Neuronal stem cell (in vitro differentiated cells): ENCODE measurements around the gene PTGES.

ENCODE experiments used
- DNase-seq: peaks from one replicate; pipeline ENCODE4 v3.0.0-alpha.2; 2013; ENCODE audit warnings: low spot score
- H2AFZ ChIP-seq: one replicate; pipeline ENCODE4 v1.6.1; 2013; ENCODE audit warnings: mild to moderate bottlenecking, low read length, inconsistent platforms
- H2AK5ac ChIP-seq: 2 replicates; pipeline ENCODE4 v1.6.1; 2013; ENCODE audit warnings: low read depth, mild to moderate bottlenecking, inconsistent platforms, low read length, moderate library complexity, mixed read lengths
- H2BK120ac ChIP-seq: 2 replicates; pipeline ENCODE4 v1.6.1; 2013; ENCODE audit warnings: low read depth, mild to moderate bottlenecking, inconsistent platforms, low read length, moderate library complexity, mixed read lengths
- H2BK12ac ChIP-seq: one replicate; pipeline ENCODE4 v1.6.1; 2013; ENCODE audit warnings: low read length, inconsistent platforms
- H2BK15ac ChIP-seq: 2 replicates; pipeline ENCODE4 v1.6.1; 2013; ENCODE audit warnings: mild to moderate bottlenecking, low read length, inconsistent platforms, mixed read lengths
- H2BK5ac ChIP-seq: one replicate; pipeline ENCODE4 v1.6.1; 2013; ENCODE audit warnings: inconsistent platforms, mild to moderate bottlenecking, low read length, moderate library complexity
- H3K14ac ChIP-seq: one replicate; pipeline ENCODE4 v1.6.1; 2013; ENCODE audit warnings: low read length, inconsistent platforms
- H3K18ac ChIP-seq: 2 replicates; pipeline ENCODE4 v1.6.1; 2013; ENCODE audit warnings: low read length, inconsistent platforms
- H3K23ac ChIP-seq: 2 replicates; pipeline ENCODE4 v1.6.1; 2013; ENCODE audit warnings: low read depth, mild to moderate bottlenecking, mixed read lengths, low read length, inconsistent platforms; ENCODE audit not compliant: poor library complexity
- H3K27ac ChIP-seq: replicated peaks from 3 replicates; pipeline ENCODE4 v1.5.1; 2013; ENCODE audit warnings: low read length, inconsistent platforms
- H3K27me3 ChIP-seq, 3 experiments: 2 replicates each; pipeline ENCODE4 v1.6.1; 2013; ENCODE audit warnings: low read length in 3 of 3, mild to moderate bottlenecking in 2 of 3, inconsistent platforms in 1 of 3, low read depth in 1 of 3, mixed read lengths in 1 of 3, moderate library complexity in 1 of 3; ENCODE audit not compliant: control insufficient read depth in 3 of 3, insufficient read depth in 3 of 3
- H3K36me3 ChIP-seq, 2 donors: replicated peaks in 1 of 2; 2 replicates each; pipeline ENCODE4 v1.6.1; 2013; ENCODE audit warnings: low read length in 2 of 2; ENCODE audit not compliant: control insufficient read depth in 2 of 2, insufficient read depth in 2 of 2
- H3K4ac ChIP-seq: 2 replicates; pipeline ENCODE4 v1.6.1; 2013; ENCODE audit warnings: inconsistent platforms, mild to moderate bottlenecking, low read length, moderate library complexity
- H3K4me1 ChIP-seq, 2 donors: 1 replicate in 1 of 2; 2 replicates in 1 of 2; pipeline ENCODE4 v1.6.1; 2013; ENCODE audit warnings: low read length in 2 of 2, low read depth in 1 of 2; ENCODE audit not compliant: control insufficient read depth in 2 of 2, insufficient read depth in 1 of 2
- H3K4me2 ChIP-seq: one replicate; pipeline ENCODE4 v1.6.1; 2013; ENCODE audit warnings: mild to moderate bottlenecking, low read length, inconsistent platforms; ENCODE audit not compliant: insufficient read depth, poor library complexity, severe bottlenecking
- H3K4me3 ChIP-seq, 2 donors: 2 replicates each; pipeline ENCODE4 v1.5.1; 2013; ENCODE audit warnings: low read length in 2 of 2, mild to moderate bottlenecking in 2 of 2, inconsistent platforms in 1 of 2, moderate library complexity in 1 of 2
- H3K79me1 ChIP-seq: one replicate; pipeline ENCODE4 v1.6.1; 2013; ENCODE audit warnings: low read depth, mild to moderate bottlenecking, inconsistent platforms, low read length, moderate library complexity
- H3K9ac ChIP-seq: one replicate; pipeline ENCODE4 v1.6.1; 2013; ENCODE audit warnings: mild to moderate bottlenecking, low read depth, low read length, inconsistent platforms; ENCODE audit not compliant: poor library complexity
- H3K9me3 ChIP-seq, 2 donors: replicated peaks in 1 of 2; 2 replicates each; pipeline versions ENCODE3 to v1.6.1; 2013; ENCODE audit warnings: low read length in 2 of 2, mild to moderate bottlenecking in 2 of 2, inconsistent platforms in 1 of 2, low read depth in 1 of 2, mixed read lengths in 1 of 2, moderate library complexity in 1 of 2; ENCODE audit not compliant: control insufficient read depth in 2 of 2, insufficient read depth in 1 of 2
- H4K8ac ChIP-seq: one replicate; pipeline ENCODE4 v1.6.1; 2013; ENCODE audit warnings: low read depth, mild to moderate bottlenecking, inconsistent platforms, low read length, moderate library complexity
- H4K91ac ChIP-seq: one replicate; pipeline ENCODE4 v1.6.1; 2013; ENCODE audit warnings: low read length, low read depth, mild to moderate bottlenecking, inconsistent platforms; ENCODE audit not compliant: poor library complexity
- WGBS, 2 donors: extraction: QIAGEN DNeasy Blood & Tissue Kit; methylation state at CpG; one replicate each; pipeline ENCODE4 v1.1.7; 2013; ENCODE audit warnings: missing lambda C conversion rate in 2 of 2, mixed read lengths in 1 of 2; ENCODE audit not compliant: insufficient read length in 2 of 2, insufficient replicate concordance in 1 of 2; ENCODE audit errors: extremely low coverage in 2 of 2; 5-methylcytosine and 5-hydroxymethylcytosine counted together

The PTGES gene

DNA sequence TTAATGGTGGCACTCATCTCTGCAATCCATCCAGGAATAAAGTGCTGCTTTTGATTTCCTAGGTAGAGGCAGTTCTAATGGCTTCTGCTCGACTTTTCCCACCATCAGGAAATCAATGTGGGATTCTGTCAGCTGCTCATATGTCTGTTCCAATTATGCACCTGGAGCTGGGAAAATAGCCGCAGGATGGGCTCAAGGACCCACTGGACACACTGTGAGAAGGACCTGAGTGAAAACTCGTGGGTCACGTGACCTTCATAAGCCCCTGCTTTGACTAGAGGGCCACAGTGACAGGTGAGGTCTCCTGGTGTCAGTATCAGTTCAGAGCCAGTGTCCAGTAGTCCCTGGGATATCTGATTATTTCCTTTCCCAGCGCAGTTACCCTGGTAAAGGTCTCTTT, 17.9 kb upstream of the PTGES start:
- Histone ChIP-seq H3K27ac (no peak overlapping the region), H3K27me3 (peaks cover 0 to 9% (median 0%) of the 10 kb centered on the region in 3 experiments), H2BK12ac (no peak overlapping the region), H3K9ac (no peak overlapping the region), H2AK5ac (no peak overlapping the region), H2BK15ac (no peak overlapping the region), H3K4me3 (no peak overlapping the region), H3K79me1 (no peaks in the 10 kb centered on the region), H3K9me3 (no peaks in the 10 kb centered on the region), H3K4ac (no peak overlapping the region), H3K18ac (no peak overlapping the region), H2BK5ac (no peak overlapping the region), H2BK120ac (no peak overlapping the region), H3K14ac (no peak overlapping the region), H3K36me3 (no peaks in the 10 kb centered on the region), H3K4me2 (no peak overlapping the region), H3K4me1 (no peaks in the 10 kb centered on the region), H4K8ac (no peak overlapping the region), H4K91ac (no peak overlapping the region), H3K23ac (no peak overlapping the region), H2AFZ (no peak overlapping the region)
- no peak for DNase-seq
- no CpG with 5 or more reads among the region's 5 CpGs for WGBS, 2 donors

DNA sequence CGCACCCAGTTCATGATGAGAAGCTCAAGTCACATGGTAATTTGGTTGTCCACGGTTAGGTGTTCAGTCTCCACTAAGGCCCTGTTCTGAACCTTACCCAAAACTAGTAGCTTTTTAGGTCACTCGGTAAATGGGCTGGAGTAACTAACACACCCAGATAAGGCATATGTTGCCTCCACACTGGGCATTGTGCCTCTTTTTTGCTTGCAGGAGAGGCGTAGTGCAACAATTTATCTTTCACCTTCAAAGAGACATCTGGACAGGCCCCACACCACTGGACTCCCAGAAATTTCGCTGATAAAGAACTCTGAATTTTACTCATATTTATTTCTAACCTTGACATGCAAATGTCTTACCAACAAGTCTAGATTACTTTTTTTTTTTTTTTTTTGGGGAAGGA, 16.8 kb upstream of the PTGES start:
- no peak overlapping the region for H2BK120ac ChIP-seq
- H2AFZ ChIP-seq, result no peak overlapping the region
- H3K9me3 ChIP-seq, result no peaks in the 10 kb centered on the region
- no peak overlapping the region for H2BK5ac ChIP-seq
- no peaks in the 10 kb centered on the region for H3K79me1 ChIP-seq
- DNase-seq, result no peak
- no peak overlapping the region for H2BK12ac ChIP-seq
- H3K27ac ChIP-seq, result no peak overlapping the region
- no peak overlapping the region for H3K4me2 ChIP-seq
- no peak overlapping the region for H4K91ac ChIP-seq
- H4K8ac ChIP-seq, result no peak overlapping the region
- no peak overlapping the region for H3K4ac ChIP-seq
- H3K18ac ChIP-seq, result no peak overlapping the region
- peaks cover 0 to 9% (median 0%) of the 10 kb centered on the region in 3 experiments for H3K27me3 ChIP-seq
- no peaks in the 10 kb centered on the region for H3K36me3 ChIP-seq
- H3K4me1 ChIP-seq, result no peaks in the 10 kb centered on the region
- WGBS, 2 donors, result no CpG with 5 or more reads among the region's 5 CpGs
- H3K14ac ChIP-seq, result no peak overlapping the region
- H2AK5ac ChIP-seq, result no peak overlapping the region
- no peak overlapping the region for H3K4me3 ChIP-seq
- H3K9ac ChIP-seq, result no peak overlapping the region
- no peak overlapping the region for H2BK15ac ChIP-seq
- no peak overlapping the region for H3K23ac ChIP-seq

DNA sequence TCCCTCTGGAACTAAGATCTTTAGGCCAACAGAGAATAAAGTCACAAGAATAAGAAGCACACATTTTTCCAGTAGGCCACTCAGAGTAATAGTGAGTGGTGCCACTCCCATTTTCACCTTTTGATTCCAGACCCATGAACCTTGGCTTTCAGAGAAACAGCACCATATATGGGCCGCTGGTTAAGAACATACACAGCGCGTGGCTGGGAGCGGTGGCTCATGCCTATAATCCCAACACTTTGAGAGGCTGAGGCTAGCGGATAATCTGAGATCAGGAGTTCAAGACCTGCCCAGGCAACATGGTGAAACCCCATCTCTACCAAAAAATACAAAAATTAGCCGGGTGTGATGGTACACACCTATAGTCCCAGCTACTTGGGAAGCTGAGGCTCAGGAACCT, 15.6 kb upstream of the PTGES start:
- DNase-seq, result no peak
- Histone ChIP-seq H3K4ac (no peak overlapping the region), H2AK5ac (no peak overlapping the region), H4K8ac (no peak overlapping the region), H2BK12ac (no peak overlapping the region), H3K9ac (no peak overlapping the region), H3K79me1 (no peaks in the 10 kb centered on the region), H3K27ac (no peak overlapping the region), H2AFZ (no peak overlapping the region), H3K23ac (no peak overlapping the region), H3K36me3 (no peaks in the 10 kb centered on the region), H3K18ac (no peak overlapping the region), H4K91ac (no peak overlapping the region), H3K4me1 (no peaks in the 10 kb centered on the region), H3K14ac (no peak overlapping the region), H3K27me3 (peaks cover 0 to 9% (median 0%) of the 10 kb centered on the region in 3 experiments), H2BK120ac (no peak overlapping the region), H2BK15ac (no peak overlapping the region), H3K4me3 (no peak overlapping the region), H3K9me3 (no peaks in the 10 kb centered on the region), H2BK5ac (no peak overlapping the region), H3K4me2 (no peak overlapping the region)
- no CpG with 5 or more reads among the region's 6 CpGs for WGBS, 2 donors

DNA sequence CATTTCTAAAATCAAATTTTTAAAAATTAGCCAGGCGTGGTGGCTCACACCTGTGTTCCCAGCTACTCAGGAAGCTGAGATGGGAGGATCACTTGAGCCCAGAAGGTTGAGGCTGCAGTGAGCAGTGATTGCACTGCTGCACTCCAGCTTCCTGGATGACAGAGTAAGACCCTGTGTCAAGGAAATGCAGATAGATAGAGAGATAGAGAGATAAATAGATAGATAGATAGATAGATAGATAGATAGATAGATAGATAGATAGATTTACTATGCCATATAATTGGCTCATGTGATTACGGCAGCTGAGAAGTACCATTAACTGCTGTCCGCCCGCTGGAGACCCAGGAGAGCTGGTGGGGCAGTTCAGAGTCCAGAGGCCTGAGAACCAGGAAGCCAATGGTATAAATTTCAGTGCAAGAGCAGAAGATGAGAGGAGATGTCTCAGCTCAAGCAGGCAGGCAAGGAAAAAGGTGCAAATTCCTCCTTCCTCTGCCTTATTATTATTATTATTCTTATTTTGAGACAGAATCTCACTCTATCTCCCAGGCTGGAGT, 13.0 kb upstream of the PTGES start:
- Histone ChIP-seq H3K14ac (no peak overlapping the region), H2BK15ac (no peak overlapping the region), H2BK5ac (no peak overlapping the region), H2BK120ac (no peak overlapping the region), H3K27me3 (peaks cover 0 to 9% (median 0%) of the 10 kb centered on the region in 3 experiments), H4K91ac (no peak overlapping the region), H3K4ac (no peak overlapping the region), H3K9me3 (no peaks in the 10 kb centered on the region), H3K23ac (no peak overlapping the region), H2AFZ (no peak overlapping the region), H3K4me1 (peaks cover 0 to 4% of the 10 kb centered on the region in 2 donors), H3K4me2 (no peak overlapping the region), H3K79me1 (no peaks in the 10 kb centered on the region), H3K9ac (no peak overlapping the region), H3K27ac (no peak overlapping the region), H3K18ac (no peak overlapping the region), H3K36me3 (no peaks in the 10 kb centered on the region), H4K8ac (no peak overlapping the region), H3K4me3 (no peak overlapping the region), H2AK5ac (no peak overlapping the region), H2BK12ac (no peak overlapping the region)
- no peak for DNase-seq
- no CpG with 5 or more reads among the region's 4 CpGs for WGBS, 2 donors
